Right cardiac atrium (tissue), 5 donors: ENCODE results near the gene ULK1. TPM values are rescaled to one million over a fixed set of nuclear protein-coding genes. Genes with fewer than 3 reads are reported as not detected.
"Not testable (repeated sequence)": the region's sequence is repeated elsewhere in the genome, so short reads cannot be mapped to it uniquely, and the experiment has no call there.

Experiments
- ATAC-seq, 2 donors: fragments of 200-7000 bp; cut with Tn5 transposase; one replicate each; pipeline versions ENCODE4 v1.8.0 to v1.9.1; 2020; ENCODE audit warnings: moderate library complexity in 2 of 2, mild to moderate bottlenecking in 1 of 2
- DNase-seq, 3 donors: peaks; one replicate each; pipeline ENCODE4 v3.0.0-alpha.2; 2020
- H3K27ac ChIP-seq: one replicate; pipeline ENCODE4 v1.5.1; 2013; ENCODE audit warnings: mild to moderate bottlenecking, low read length, control low read depth, moderate library complexity
- H3K27me3 ChIP-seq: one replicate; pipeline ENCODE4 v1.6.1; 2013; ENCODE audit not compliant: control insufficient read depth, insufficient read depth
- H3K4me1 ChIP-seq: one replicate; pipeline ENCODE4 v1.6.1; 2013; ENCODE audit warnings: low read length; ENCODE audit not compliant: control insufficient read depth, insufficient read depth
- H3K4me3 ChIP-seq: one replicate; pipeline ENCODE4 v1.5.1; 2013; ENCODE audit warnings: low read length, control low read depth
- H3K9me3 ChIP-seq: one replicate; pipeline ENCODE4 v1.6.1; 2013; ENCODE audit warnings: low read length; ENCODE audit not compliant: control insufficient read depth
- WGBS: extraction: QIAGEN DNeasy Blood & Tissue Kit; methylation state at CpG from one replicate; pipeline ENCODE4 v1.1.7; 2013; 5-methylcytosine and 5-hydroxymethylcytosine counted together
- intact Hi-C, 4 donors: fragments of 100-400 bp; cut with DNase I; formaldehyde crosslinking; loops; one replicate each; pipeline versions ENCODE4 v1.11.0 to v1.14.0; 2022 to 2023
- polyA plus RNA-seq: library from polyadenylated mRNA; stranded (reverse); fragments of 200-250 nt; gene quantifications from one replicate; pipeline ENCODE4 v1.2.3, GENCODE V29; 2013
- total RNA-seq, 4 donors: library from RNA; stranded (reverse); fragmentation: NEBNext Ultra II Directional; extraction: Animal tissue kit (Norgen Biotek cat#: 25700); gene quantifications; one replicate each; pipeline ENCODE4 v1.2.1, GENCODE V29; 2021
- donor health status: healthy with polysubstance abuse.
- donor health status: DM: no; HTN: yes; CAD: no.
- donor health status: DM: no; HTN: no; CAD: no.
- donor health status: DM: no; HTN: yes; CAD: no; lungs with severe emphysema.
- donor health status: DM: yes; HTN: yes; CAD: no.

The ULK1 gene
- total and polyA plus RNA-seq, 5 donors, result 29.4 to 51.3 (median 47.8) TPM

DNA sequence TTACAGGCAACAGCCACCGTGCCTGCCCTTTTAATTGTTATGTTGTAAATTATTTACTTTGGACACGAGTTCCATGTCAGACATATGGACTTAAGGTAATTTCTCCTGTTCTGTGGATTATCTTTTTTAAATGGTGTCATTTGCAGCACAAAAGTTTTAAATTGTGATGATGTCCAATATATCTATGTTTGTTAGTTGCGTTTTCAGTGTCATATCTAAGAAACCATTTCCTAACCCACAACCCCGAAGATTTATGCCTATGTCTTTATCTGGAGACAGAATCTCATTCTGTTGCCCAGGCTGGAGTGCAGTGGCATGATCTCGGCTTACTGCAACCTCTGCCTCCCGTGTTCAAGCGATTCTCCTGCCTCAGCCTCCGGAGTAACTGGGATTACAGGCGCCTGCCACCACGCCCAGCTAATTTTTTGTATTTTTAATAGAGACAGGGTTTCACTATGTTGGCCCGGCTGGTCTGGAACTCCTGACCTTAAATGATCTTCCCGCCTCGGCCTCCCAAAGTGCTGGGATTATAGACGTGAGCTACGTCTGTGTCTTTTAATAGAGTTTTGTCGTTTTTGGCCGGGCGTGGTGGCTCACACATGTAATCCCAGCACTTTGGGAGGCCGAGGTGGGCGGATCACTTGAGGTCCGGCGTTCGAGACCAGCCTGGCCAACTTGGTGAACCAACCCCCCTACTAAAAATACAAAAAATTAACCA, 54.5 kb downstream of the ULK1 start:
- intact Hi-C loops, result loop anchor here in 1 of 4 donors (5.0 kb wide), 1 partner anchor 52 kb away; no protein-coding TSS in a partner anchor
- H3K27ac ChIP-seq, result peak overlapping the region; percentile 72
- WGBS, result 47% methylated on average over 23 of the region's 23 CpGs
- H3K4me3 ChIP-seq, result peak overlapping the region; percentile 95
- peak in 1 of 2 donors; percentile 4 for ATAC-seq
- not testable (repeated sequence) for H3K4me1 ChIP-seq, H3K27me3 ChIP-seq, DNase-seq, H3K9me3 ChIP-seq

DNA sequence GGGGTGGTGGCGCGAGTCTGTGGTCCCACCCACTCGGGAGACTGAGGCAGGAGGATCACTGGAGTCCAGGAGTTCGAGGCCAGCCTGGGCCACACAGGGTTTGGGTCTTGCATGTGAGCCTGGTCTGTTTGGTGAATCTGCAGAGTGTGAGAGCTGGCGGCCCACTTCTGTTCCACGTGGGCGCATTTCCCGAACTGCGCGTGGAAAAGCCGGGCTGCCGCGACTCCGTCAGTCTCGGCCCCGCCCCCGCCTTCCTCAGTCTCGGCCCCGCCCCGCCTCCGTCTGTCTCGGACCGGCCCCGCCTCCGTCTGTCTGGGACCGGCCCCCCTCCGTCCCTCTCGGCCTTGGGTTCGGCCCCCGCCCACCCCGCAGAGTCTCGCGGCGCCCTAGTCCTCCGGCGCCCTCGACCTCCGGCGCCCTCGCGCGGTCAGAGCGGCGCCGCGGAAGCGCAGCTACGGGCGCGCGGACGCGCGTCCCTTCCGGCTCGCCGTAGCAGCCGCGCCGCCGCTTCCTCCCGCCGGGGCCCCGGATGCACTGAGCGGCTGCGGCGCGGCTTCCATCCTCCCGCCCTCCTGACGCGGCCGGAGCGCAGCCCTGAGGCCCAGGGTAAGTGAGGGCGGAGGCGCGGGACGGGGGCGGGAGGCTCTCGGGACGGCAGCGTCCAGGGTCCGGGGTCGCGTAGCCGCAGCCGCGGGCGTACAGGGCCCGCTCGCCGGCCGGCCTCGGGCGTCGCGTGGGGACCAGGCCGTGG, 55.2 kb downstream of the ULK1 start, which contains the start of gene EP400:
EP400 (plus strand) TSS at position 512 of the 751 bp plus-strand sequence. CDS start 10,678 bp downstream, outside the sequence.
- Histone ChIP-seq H3K9me3 (no peaks in the 10 kb centered on the region), H3K4me1 (peaks cover 4% of the 10 kb centered on the region), H3K4me3 (peak within 1 kb of the TSS; percentile 95), H3K27me3 (no peaks in the 10 kb centered on the region), H3K27ac (peak within 1 kb of the TSS; percentile 72)
- intact Hi-C loops, result loop anchor here in 1 of 4 donors (5.0 kb wide), 1 partner anchor 52 kb away; no protein-coding TSS in a partner anchor
- peak; percentile 97 to 99 (median 99) for DNase-seq
- 2% methylated on average over 97 of the region's 97 CpGs for WGBS
- peak; percentile 98 to 99 for ATAC-seq

DNA sequence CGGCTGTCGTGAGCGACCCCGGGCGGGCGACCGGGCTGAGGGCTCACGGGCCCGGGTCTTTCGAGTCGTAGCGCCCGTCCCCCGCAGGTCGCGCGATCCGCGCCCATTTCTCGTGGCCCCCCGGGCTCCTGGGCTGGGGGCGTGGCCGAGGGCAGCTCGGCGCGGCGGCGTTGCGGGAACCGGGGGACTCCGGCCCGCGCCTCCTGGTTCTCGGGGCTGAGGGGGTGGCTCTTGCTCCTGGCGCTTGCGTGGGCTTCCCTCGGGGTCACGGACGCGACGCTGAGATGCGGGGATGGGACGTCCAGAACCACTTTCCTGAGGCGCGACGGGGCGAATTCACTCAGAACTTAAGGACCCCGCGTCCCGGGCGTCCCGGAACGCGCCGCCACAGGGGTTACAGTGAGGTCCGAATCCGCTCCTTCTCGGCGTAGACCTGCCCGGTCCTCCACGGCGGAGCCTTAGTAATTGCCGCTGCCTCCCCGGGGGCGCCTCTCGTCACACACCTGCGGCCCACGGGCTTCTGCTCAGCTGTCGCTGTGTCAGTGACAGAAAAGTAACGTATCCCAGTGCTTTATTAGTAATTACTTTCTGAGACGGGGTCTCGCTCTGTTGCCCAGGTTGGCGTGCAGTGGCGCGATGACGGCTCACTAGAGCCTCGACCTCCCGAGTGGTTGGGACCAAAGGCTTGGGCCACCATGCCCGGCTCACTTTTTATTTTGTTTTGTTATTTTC, 55.9 kb downstream of the ULK1 start:
- intact Hi-C loops, result no loop called here
- 1% methylated on average over 79 of the region's 79 CpGs for WGBS
- Histone ChIP-seq H3K27ac (peak overlapping the region; percentile 11), H3K27me3 (no peaks in the 10 kb centered on the region), H3K9me3 (no peaks in the 10 kb centered on the region), H3K4me3 (peak overlapping the region; percentile 95), H3K4me1 (peaks cover 4% of the 10 kb centered on the region)
- ATAC-seq, result peak; percentile 6
- DNase-seq, result peak; percentile 41 to 79 (median 76)

DNA sequence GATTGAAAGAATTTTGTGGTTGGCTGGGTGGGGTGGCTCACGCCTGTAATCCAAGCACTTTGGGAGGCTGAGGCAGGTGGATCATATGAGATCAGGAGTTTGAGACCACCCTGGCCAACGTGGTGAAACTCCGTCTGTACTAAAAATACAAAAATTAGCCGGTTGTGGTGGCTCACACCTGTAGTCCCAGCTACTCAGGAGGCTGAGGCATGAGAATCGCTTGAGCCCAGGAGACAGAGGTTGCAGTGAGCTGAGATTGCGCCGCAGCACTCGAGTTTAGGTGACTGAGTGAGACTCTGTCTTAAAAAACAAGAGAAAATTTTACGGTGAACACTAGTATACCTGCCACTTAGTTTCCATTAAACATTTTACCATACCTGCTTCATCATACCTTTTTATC, 59.4 kb downstream of the ULK1 start:
- H3K27me3 ChIP-seq, H3K4me3 ChIP-seq, H3K27ac ChIP-seq, ATAC-seq, H3K4me1 ChIP-seq, H3K9me3 ChIP-seq, DNase-seq, intact Hi-C loops: not testable (repeated sequence)
- 96% methylated on average over 9 of the region's 9 CpGs for WGBS

DNA sequence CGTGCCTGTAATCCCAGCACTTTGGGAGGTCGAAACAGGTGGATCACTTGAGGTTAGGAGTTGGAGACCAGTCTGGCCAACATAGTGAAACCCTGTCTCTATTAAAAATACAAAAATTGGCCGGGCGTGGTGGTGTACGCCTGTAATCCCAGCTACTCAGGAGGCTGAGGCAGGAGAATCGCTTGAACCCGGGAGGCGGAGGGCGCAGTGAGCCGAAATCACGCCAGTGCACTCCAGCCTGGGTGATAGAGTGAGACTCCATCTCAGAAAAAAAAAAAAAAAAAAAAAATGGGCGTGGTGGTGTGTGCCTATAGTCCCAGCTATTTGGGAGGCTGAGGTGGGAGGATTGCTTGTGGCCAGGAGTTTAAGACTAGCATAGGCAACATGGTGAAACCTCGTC, 60.0 kb downstream of the ULK1 start:
- intact Hi-C loops, H3K4me3 ChIP-seq: not testable (repeated sequence)

DNA sequence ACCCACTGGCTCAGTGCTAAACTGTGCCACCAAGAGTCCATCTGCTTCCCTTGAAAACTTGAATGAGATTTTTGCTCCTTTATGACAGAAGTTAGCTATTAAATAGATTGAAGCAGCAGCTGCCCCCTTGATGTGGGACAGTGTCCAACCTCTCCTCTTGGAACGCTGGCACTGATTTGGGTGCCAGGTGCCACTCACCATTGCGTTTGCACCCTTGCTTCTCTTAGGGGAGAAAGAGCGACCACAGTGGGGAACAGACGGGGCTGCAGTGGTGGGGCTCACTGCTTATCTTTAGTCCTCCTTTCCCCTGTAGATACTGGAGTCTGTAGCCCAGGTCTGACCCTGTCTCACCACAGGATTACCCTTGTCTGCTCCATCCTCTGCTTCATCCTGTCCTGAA, 64.7 kb downstream of the ULK1 start:
- Histone ChIP-seq H3K27ac (no peak overlapping the region), H3K4me3 (no peak overlapping the region), H3K27me3 (no peaks in the 10 kb centered on the region), H3K9me3 (no peaks in the 10 kb centered on the region), H3K4me1 (peaks cover 10% of the 10 kb centered on the region)
- DNase-seq, result no peak
- 64% methylated on average over 4 of the region's 4 CpGs for WGBS
- no peak for ATAC-seq
- intact Hi-C loops, result no loop called here

More for the DNA sequence above, 60.0 kb downstream of the ULK1 start:
- H3K27me3 ChIP-seq, H3K27ac ChIP-seq, DNase-seq, ATAC-seq, H3K4me1 ChIP-seq, H3K9me3 ChIP-seq: not testable (repeated sequence)
- 95% methylated on average over 13 of the region's 13 CpGs for WGBS

DNA sequence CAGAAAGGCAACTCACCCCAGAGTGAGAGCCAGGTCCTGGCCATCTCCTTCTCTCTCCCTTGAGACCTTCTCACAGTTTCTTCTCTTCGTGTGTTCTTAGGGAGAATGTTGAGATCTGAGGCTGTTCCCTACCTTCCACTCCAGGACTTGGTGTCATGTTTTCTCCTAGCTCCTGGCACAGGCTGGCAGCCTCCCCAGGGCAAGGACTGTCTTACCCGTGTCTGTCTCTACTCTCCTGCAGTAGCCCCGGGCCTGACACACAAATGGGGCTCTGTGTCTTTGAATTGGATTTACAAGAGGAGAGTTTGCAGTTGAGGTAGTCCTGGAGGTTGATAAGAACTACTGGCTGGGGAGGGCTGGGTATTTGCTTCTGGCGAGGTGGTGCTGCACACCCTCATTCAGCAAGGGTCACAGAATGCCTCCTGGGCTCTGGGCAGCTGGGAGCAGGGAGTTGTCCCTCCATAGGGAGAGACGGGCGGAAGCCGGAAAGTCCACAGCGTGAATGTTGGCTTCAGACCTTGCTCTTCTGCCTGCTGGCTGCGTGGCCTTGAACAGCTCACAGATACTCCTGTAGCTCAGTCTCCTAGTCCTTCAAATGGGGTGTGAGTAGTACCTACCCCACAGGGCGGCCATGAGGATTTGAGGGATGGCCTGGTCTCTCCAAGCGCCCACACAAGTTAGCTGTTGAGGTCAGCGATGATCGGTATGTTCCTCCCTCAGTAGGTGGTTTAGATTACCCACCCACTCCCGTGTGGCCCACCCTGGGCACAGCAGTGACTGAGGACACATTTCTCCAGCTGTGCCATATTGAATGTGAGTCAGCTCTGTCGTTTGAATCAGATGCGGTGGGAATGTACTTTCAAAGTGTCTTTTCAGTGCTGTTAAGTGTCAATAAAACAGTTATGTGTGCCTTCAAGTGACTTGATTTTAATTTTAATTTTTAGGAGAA, 65.5 kb downstream of the ULK1 start:
- Histone ChIP-seq H3K9me3 (no peaks in the 10 kb centered on the region), H3K27me3 (no peaks in the 10 kb centered on the region), H3K27ac (no peak overlapping the region), H3K4me3 (no peak overlapping the region), H3K4me1 (peaks cover 10% of the 10 kb centered on the region)
- peak; percentile 18 to 48 for ATAC-seq
- intact Hi-C loops, result no loop called here
- WGBS, result 67% methylated on average over 16 of the region's 16 CpGs
- no peak for DNase-seq

DNA sequence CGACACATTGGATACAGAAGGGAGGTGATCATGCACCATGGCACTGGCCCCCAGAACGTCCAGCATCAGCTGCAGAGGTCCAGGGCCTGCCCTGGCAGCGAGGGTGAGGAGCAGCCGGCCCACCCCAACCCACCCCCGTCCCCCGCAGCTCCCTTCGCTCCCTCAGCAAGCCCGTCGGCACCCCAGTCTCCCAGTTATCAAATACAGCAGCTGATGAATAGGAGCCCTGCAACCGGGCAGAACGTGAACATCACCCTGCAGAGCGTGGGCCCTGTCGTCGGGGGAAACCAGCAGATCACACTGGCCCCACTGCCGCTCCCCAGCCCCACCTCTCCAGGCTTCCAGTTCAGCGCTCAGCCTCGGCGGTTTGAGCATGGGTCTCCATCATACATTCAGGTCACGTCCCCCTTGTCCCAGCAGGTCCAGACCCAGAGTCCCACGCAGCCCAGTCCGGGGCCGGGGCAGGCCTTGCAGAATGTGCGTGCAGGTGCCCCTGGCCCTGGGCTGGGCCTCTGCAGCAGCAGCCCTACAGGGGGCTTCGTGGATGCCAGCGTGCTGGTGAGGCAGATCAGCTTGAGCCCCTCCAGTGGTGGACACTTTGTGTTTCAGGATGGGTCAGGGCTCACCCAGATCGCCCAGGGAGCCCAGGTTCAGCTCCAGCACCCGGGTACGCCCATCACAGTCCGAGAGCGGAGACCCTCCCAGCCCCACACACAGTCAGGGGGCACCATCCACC, 66.3 kb downstream of the ULK1 start:
- ATAC-seq, result peak; percentile 31 to 46
- 92% methylated on average over 20 of the region's 30 CpGs for WGBS

DNA sequence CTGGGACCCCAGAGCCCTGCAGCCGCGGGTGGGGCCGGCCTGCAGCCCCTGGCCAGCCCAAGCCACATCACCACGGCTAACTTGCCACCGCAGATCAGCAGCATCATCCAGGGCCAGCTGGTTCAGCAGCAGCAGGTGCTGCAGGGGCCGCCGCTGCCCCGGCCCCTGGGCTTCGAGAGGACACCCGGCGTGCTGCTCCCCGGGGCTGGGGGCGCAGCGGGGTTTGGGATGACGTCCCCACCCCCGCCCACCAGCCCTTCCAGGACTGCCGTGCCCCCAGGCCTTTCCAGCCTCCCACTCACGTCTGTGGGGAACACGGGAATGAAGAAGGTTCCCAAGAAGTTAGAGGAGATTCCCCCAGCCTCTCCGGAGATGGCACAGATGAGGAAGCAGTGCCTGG, 66.9 kb downstream of the ULK1 start:
- H3K9me3 ChIP-seq, H3K27ac ChIP-seq, H3K27me3 ChIP-seq, H3K4me3 ChIP-seq, DNase-seq, intact Hi-C loops: not testable (repeated sequence)
- WGBS, result 97% methylated on average over 11 of the region's 20 CpGs
- H3K4me1 ChIP-seq, result peaks cover 10% of the 10 kb centered on the region
- peak in 1 of 2 donors; percentile 23 for ATAC-seq

More for the DNA sequence above, 66.3 kb downstream of the ULK1 start:
- H3K27ac ChIP-seq, DNase-seq, H3K9me3 ChIP-seq, H3K27me3 ChIP-seq, H3K4me3 ChIP-seq, intact Hi-C loops: not testable (repeated sequence)
- peaks cover 10% of the 10 kb centered on the region for H3K4me1 ChIP-seq
